Caco-2 (cell line): ENCODE results near the gene CFB. TPM values are rescaled to one million over a fixed set of nuclear protein-coding genes. Genes with fewer than 3 reads are reported as not detected.
"Not testable (repeated sequence)": the region's sequence is repeated elsewhere in the genome, so short reads cannot be mapped to it uniquely, and the experiment has no call there.

Experiments
- BruUV-seq: library from RNA; stranded (reverse); fragments of 400-500 nt; replicated peaks from 2 replicates; lab custom pipeline; 2021; lab: Mats Ljungman, UMichigan
- CTCF ChIA-PET: fragments of 300-600 bp; sonication (Branson Sonifier 250); formaldehyde crosslinking; loops from one replicate; lab custom pipeline; 2022; ENCODE audit warnings: antibody characterized with exemption; lab: Charles Lee
- POLR2A ChIA-PET: fragments of 300-600 bp; sonication (Branson Sonifier 250); formaldehyde crosslinking; loops from one replicate; lab custom pipeline; 2022; ENCODE audit warnings: antibody characterized with exemption; lab: Charles Lee
- DNase-seq, 2 experiments: peaks; one replicate each; pipeline versions ENCODE4 v3.0.0 to v3.0.0-alpha.2; 2020 to 2022
- H3K27me3 ChIP-seq: replicated peaks from 2 replicates; pipeline ENCODE4 v1.6.0; 2011; ENCODE audit warnings: low read length; ENCODE audit not compliant: control insufficient read depth, insufficient read depth
- H3K36me3 ChIP-seq: 2 replicates; pipeline ENCODE4 v1.5.1; 2011; ENCODE audit warnings: low read length; ENCODE audit not compliant: control insufficient read depth, insufficient read depth
- H3K4me1 ChIP-seq: fragments of 250-450 bp; sonication (Bioruptor Pico); 2 replicates; pipeline ENCODE4 v1.5.1; 2020; ENCODE audit warnings: mild to moderate bottlenecking
- H3K4me3 ChIP-seq: 2 replicates; pipeline ENCODE4 v1.5.1; 2011; ENCODE audit warnings: low read depth, mild to moderate bottlenecking, control low read depth, low read length
- H3K9me3 ChIP-seq: fragments of 250-450 bp; sonication (Bioruptor Pico); 2 replicates; pipeline ENCODE4 v1.5.1; 2020; ENCODE audit warnings: mild to moderate bottlenecking, moderate library complexity
- H3K27ac Mint-ChIP-seq: one replicate; pipeline ENCODE4 v1.8.0; 2022; ENCODE audit warnings: mixed read lengths; ENCODE audit not compliant: unreplicated experiment
- H3K27me3 Mint-ChIP-seq: one replicate; pipeline ENCODE4 v1.8.0; 2022; ENCODE audit warnings: mixed read lengths; ENCODE audit not compliant: insufficient read depth, unreplicated experiment
- H3K36me3 Mint-ChIP-seq: one replicate; pipeline ENCODE4 v1.8.0; 2022; ENCODE audit warnings: mild to moderate bottlenecking, mixed read lengths; ENCODE audit not compliant: insufficient read depth, unreplicated experiment
- H3K4me1 Mint-ChIP-seq: one replicate; pipeline ENCODE4 v1.8.0; 2022; ENCODE audit warnings: low read depth, mixed read lengths; ENCODE audit not compliant: unreplicated experiment
- H3K4me3 Mint-ChIP-seq: one replicate; pipeline ENCODE4 v1.8.0; 2022; ENCODE audit warnings: mild to moderate bottlenecking, moderate library complexity, mixed read lengths; ENCODE audit not compliant: unreplicated experiment
- H3K9me3 Mint-ChIP-seq: one replicate; pipeline ENCODE4 v1.8.0; 2022; ENCODE audit warnings: mixed read lengths; ENCODE audit not compliant: unreplicated experiment
- CTCF ChIP-seq, 2 experiments: fragments of 200-600 bp in 1 of 2; IDR thresholded peaks; 1 replicate in 1 of 2; 2 replicates in 1 of 2; pipeline versions ENCODE4 v1.5.1 to v1.8.0; 2011 to 2022; ENCODE audit warnings: antibody characterized with exemption in 1 of 2, control low read depth in 1 of 2, inconsistent platforms in 1 of 2, low read depth in 1 of 2, low read length in 1 of 2, mild to moderate bottlenecking in 1 of 2, moderate library complexity in 1 of 2; ENCODE audit not compliant: insufficient read depth in 1 of 2, severe bottlenecking in 1 of 2, unreplicated experiment in 1 of 2
- intact Hi-C: fragments of 100-400 bp; cut with micrococcal nuclease; formaldehyde crosslinking; loops from one replicate; pipeline ENCODE4 v1.10.0; 2022; ENCODE audit not compliant: unreplicated experiment
- total RNA-seq: library from RNA; stranded (reverse); gene quantifications from 2 replicates; pipeline ENCODE4 v1.2.3, GENCODE V29; 2022

CFB gene
- total RNA-seq, 1 experiment from 2014 or later = 32.1 TPM

GRCh38 chr6:31971993-31972708 lies 26.3 kb downstream of the CFB start, which contains the start of gene DXO:
DXO (minus strand) TSS chr6:31972138; CDS start chr6:31971675, 463 bp downstream.
- BruUV-seq = no TSS peak
- Mint-ChIP-seq H3K36me3 (peaks cover 68% of the 10 kb centered on the region), H3K9me3 (no peaks in the 10 kb centered on the region), H3K4me1 (peaks cover 21% of the 10 kb centered on the region), H3K27me3 (no peaks in the 10 kb centered on the region), H3K4me3 (peak within 1 kb of the TSS; percentile 67), H3K27ac (peak within 1 kb of the TSS; percentile 82)
- peak within 1 kb of the TSS; percentile 76 for H3K4me3 ChIP-seq
- H3K4me1 ChIP-seq = peaks cover 5% of the 10 kb centered on the region; the same call in 1 of the 2 replicates
- H3K9me3 ChIP-seq = no peaks in the 10 kb centered on the region
- peaks cover 1% of the 10 kb centered on the region; the same call in 1 of the 2 replicates for H3K36me3 ChIP-seq
- ChIA-PET CTCF (interaction anchor here (1.3 to 1.6 kb wide), 2 partner anchors 20 to 74 kb away, joined by 3 to 4 read pairs; no protein-coding TSS in a partner anchor), POLR2A (interaction anchor here (0.6 to 2.4 kb wide), 13 partner anchors 13 to 225 kb away, joined by 3 to 18 read pairs (median 4); partner anchors contain the start of genes CFB, HSPA1A, HSPA1B and HSPA1L)
- TF ChIP-seq CTCF (IDR thresholded peaks at IDR 0.05; ENCODE audit: insufficient read depth in 1 of 2, low read depth in 1 of 2, low read length in 1 of 2, severe bottlenecking in 1 of 2, unreplicated experiment in 1 of 2) = no peak
- intact Hi-C loops = loop anchor here (1.0 kb wide), 1 partner anchor 13 kb away; the partner anchor contains the start of gene SKIC2
- peak; percentile 97 to 98 for DNase-seq
- no peaks in the 10 kb centered on the region for H3K27me3 ChIP-seq

GRCh38 chr6:31972709-31973350 lies 26.9 kb downstream of the CFB start:
- Mint-ChIP-seq H3K4me1 (peaks cover 21% of the 10 kb centered on the region), H3K36me3 (peaks cover 66% of the 10 kb centered on the region), H3K4me3 (peak overlapping the region; percentile 67), H3K9me3 (no peaks in the 10 kb centered on the region), H3K27me3 (no peaks in the 10 kb centered on the region), H3K27ac (peak overlapping the region; percentile 82)
- no peaks in the 10 kb centered on the region for H3K9me3 ChIP-seq
- no peak for DNase-seq
- TSS peak; percentile 58 for BruUV-seq
- intact Hi-C loops = loop anchor here (1.0 kb wide), 1 partner anchor 14 kb away; the partner anchor contains the start of gene SKIC2
- TF ChIP-seq CTCF (IDR thresholded peaks at IDR 0.05; ENCODE audit: insufficient read depth in 1 of 2, low read depth in 1 of 2, low read length in 1 of 2, severe bottlenecking in 1 of 2, unreplicated experiment in 1 of 2) = no peak
- H3K27me3 ChIP-seq = no peaks in the 10 kb centered on the region
- ChIA-PET CTCF (interaction anchor here (1.3 to 1.6 kb wide), 2 partner anchors 20 to 74 kb away, joined by 3 to 4 read pairs; no protein-coding TSS in a partner anchor), POLR2A (interaction anchor here (0.6 to 2.4 kb wide), 3 partner anchors 14 to 220 kb away, joined by 5 to 18 read pairs (median 10); partner anchors contain the start of genes NELFE and SKIC2)
- H3K4me3 ChIP-seq = peak overlapping the region; percentile 76
- H3K36me3 ChIP-seq = peaks cover 1% of the 10 kb centered on the region; the same call in 1 of the 2 replicates
- peaks cover 5% of the 10 kb centered on the region; the same call in 1 of the 2 replicates for H3K4me1 ChIP-seq

- H3K27me3 ChIP-seq, H3K9me3 ChIP-seq, CTCF ChIA-PET, H3K4me3 ChIP-seq, H3K9me3 Mint-ChIP-seq, BruUV-seq, H3K27ac Mint-ChIP-seq, POLR2A ChIA-PET, H3K4me1 ChIP-seq, H3K4me3 Mint-ChIP-seq, H3K27me3 Mint-ChIP-seq, intact Hi-C loops, DNase-seq, H3K36me3 ChIP-seq: not testable (repeated sequence)
- peaks cover 12% of the 10 kb centered on the region for H3K4me1 Mint-ChIP-seq
- peaks cover 40% of the 10 kb centered on the region for H3K36me3 Mint-ChIP-seq
Measured at GRCh38 chr6:31976065-31976464, 30.2 kb downstream of the CFB start.
